Skeletal muscle tissue (tissue), 4 donors: ENCODE data around the gene HAS3. TPM values are rescaled to one million over a fixed set of nuclear protein-coding genes. Genes with fewer than 3 reads are reported as not detected.

Source experiments
- H3K27ac ChIP-seq: one replicate; pipeline ENCODE4 v1.7.0; 2013; ENCODE audit warnings: mild to moderate bottlenecking, low read depth, low read length, inconsistent platforms
- H3K27me3 ChIP-seq, 3 donors: one replicate each; pipeline ENCODE4 v1.7.0; 2013; ENCODE audit warnings: low read length in 3 of 3; ENCODE audit not compliant: control insufficient read depth in 3 of 3, insufficient read depth in 3 of 3
- H3K36me3 ChIP-seq, 3 donors: one replicate each; pipeline ENCODE4 v1.7.0; 2013; ENCODE audit warnings: low read length in 3 of 3; ENCODE audit not compliant: control insufficient read depth in 3 of 3, insufficient read depth in 3 of 3
- H3K4me1 ChIP-seq, 3 donors: one replicate each; pipeline ENCODE4 v1.7.0; 2013; ENCODE audit warnings: low read length in 3 of 3, mild to moderate bottlenecking in 3 of 3; ENCODE audit not compliant: control insufficient read depth in 3 of 3, insufficient read depth in 3 of 3
- H3K4me3 ChIP-seq, 3 donors: one replicate each; pipeline ENCODE4 v1.7.0; 2013; ENCODE audit warnings: low read length in 3 of 3
- H3K9ac ChIP-seq, 3 donors: one replicate each; pipeline ENCODE4 v1.7.0; 2013; ENCODE audit warnings: low read length in 3 of 3, mild to moderate bottlenecking in 3 of 3, moderate library complexity in 2 of 3, low read depth in 1 of 3
- H3K9me3 ChIP-seq, 3 donors: one replicate each; pipeline ENCODE4 v1.7.0; 2013; ENCODE audit warnings: low read length in 3 of 3; ENCODE audit not compliant: control insufficient read depth in 3 of 3
- total RNA-seq: library from RNA; depleted of rRNA; stranded (reverse); fragments of >200 nt; gene quantifications from one replicate; pipeline ENCODE4 v1.2.3, GENCODE V29; 2014
- donor health status: Osteomylitis.

Gene HAS3
- total RNA-seq, 1 donor from 2014 or later: under 0.01 TPM

GRCh38 chr16:69088684-69089083, 16.8 kb upstream of the HAS3 start:
- Histone ChIP-seq H3K4me3 (no peak overlapping the region), H3K27me3 (no peaks in the 10 kb centered on the region), H3K9ac (no peak overlapping the region), H3K36me3 (peaks cover 0 to 8% (median 7%) of the 10 kb centered on the region in 3 donors), H3K4me1 (peaks cover 0 to 10% (median 5%) of the 10 kb centered on the region in 3 donors), H3K9me3 (no peaks in the 10 kb centered on the region), H3K27ac (no peak overlapping the region)

- Histone ChIP-seq H3K4me1 (peaks cover 0 to 10% (median 5%) of the 10 kb centered on the region in 3 donors), H3K9ac (no peak overlapping the region), H3K9me3 (no peaks in the 10 kb centered on the region), H3K27me3 (no peaks in the 10 kb centered on the region), H3K4me3 (no peak overlapping the region), H3K36me3 (peaks cover 0 to 8% (median 3%) of the 10 kb centered on the region in 3 donors), H3K27ac (no peak overlapping the region)
Observed at GRCh38 chr16:69089091-69089910, 16.2 kb upstream of the HAS3 start.

DNA sequence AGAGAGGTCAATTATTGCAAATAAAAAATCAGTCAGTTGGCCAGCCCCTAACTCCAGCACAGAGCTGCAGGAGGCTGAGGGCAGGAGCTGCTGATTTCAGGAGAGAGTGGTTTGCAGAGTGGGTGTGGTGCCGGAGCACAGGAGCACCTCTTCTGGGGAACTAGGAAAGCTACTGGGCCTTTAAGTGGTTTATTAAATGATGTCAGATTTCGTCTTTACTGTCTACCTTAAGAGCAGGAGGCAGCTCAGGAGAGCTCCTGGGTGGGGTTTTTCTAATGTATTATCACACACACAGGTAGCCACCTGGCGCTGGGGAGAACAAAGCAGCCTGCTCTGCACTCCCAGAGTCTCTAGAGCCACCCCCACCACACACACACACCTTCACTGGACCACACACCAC, 11.5 kb upstream of the HAS3 start:
- Histone ChIP-seq H3K9ac (no peak overlapping the region), H3K27me3 (peaks cover 0 to 5% (median 3%) of the 10 kb centered on the region in 3 donors), H3K36me3 (no peaks in the 10 kb centered on the region), H3K4me3 (no peak overlapping the region), H3K27ac (no peak overlapping the region), H3K4me1 (peaks cover 0 to 9% (median under 1%) of the 10 kb centered on the region in 3 donors), H3K9me3 (no peaks in the 10 kb centered on the region)

DNA sequence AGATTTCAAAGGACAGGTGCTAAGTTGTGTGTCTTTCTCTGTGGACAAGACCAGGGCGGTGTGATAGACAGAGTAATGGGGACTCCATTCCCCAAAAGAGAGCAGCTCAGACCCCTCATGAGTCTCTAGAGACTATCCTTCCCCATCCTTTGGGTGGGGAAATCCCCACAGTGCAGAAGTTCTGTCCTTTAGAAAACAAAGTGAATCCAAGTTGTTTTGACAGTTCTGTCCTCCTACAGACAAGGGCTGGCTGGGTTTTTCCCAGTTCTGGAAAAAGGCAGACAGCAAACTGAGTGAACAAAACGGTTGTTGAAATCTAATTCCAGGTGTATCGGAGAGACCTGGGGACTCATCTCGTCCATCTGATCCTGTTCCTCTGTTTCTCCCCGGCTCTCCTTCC, 11.0 kb upstream of the HAS3 start:
- no peaks in the 10 kb centered on the region for H3K9me3 ChIP-seq
- H3K27ac ChIP-seq: no peak overlapping the region
- no peaks in the 10 kb centered on the region for H3K36me3 ChIP-seq
- H3K4me3 ChIP-seq: no peak overlapping the region
- H3K27me3 ChIP-seq: peaks cover 0 to 5% (median 3%) of the 10 kb centered on the region in 3 donors
- H3K4me1 ChIP-seq: peaks cover 0 to 4% (median 0%) of the 10 kb centered on the region in 3 donors
- no peak overlapping the region for H3K9ac ChIP-seq

GRCh38 chr16:69095193-69095592, 10.3 kb upstream of the HAS3 start:
- no peaks in the 10 kb centered on the region for H3K9me3 ChIP-seq
- H3K27ac ChIP-seq: no peak overlapping the region
- H3K4me1 ChIP-seq: no peaks in the 10 kb centered on the region
- no peaks in the 10 kb centered on the region for H3K36me3 ChIP-seq
- H3K4me3 ChIP-seq: no peak overlapping the region
- peaks cover 0 to 5% (median 3%) of the 10 kb centered on the region in 3 donors for H3K27me3 ChIP-seq
- no peak overlapping the region for H3K9ac ChIP-seq

DNA sequence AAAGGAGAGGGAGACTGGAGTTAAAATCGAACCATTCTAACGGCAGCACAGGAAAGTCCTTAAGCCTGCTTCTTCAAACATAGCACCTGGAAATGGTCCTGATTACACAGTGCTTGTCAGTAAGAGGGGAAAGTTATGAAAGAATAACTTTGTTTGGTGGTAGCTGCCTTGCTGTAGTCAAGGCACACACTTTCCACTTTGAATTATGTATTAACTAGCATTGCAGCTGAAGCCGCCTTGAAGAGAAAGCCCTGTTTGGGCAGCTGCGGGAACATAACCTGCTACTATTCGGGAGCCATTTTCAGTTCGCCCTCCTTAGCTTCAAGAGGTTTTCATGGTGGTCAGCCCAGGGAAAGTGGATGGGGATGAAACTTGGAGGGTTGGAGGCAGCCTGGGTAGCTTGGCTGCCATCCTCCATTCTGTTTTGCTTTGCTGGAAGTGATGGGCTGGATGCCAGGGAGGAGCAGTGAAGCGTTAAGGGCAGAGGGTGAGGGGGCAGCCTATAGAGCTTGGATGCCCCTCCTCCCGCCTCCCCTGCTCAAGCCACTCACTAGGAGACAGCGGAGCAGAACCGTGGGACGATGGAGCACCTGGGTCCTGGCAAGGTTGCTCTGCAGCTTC, 5.3 kb upstream of the HAS3 start:
- Histone ChIP-seq H3K4me3 (no peak overlapping the region), H3K27me3 (peaks cover 0 to 5% (median 3%) of the 10 kb centered on the region in 3 donors), H3K9ac (no peak overlapping the region), H3K36me3 (no peaks in the 10 kb centered on the region), H3K4me1 (peaks cover 0 to under 1% (median 0%) of the 10 kb centered on the region in 3 donors), H3K9me3 (no peaks in the 10 kb centered on the region), H3K27ac (no peak overlapping the region)

GRCh38 chr16:69106491-69107315, 1.2 kb downstream of the HAS3 start:
- H3K27ac ChIP-seq: no peak overlapping the region
- peaks cover 3 to 17% (median 4%) of the 10 kb centered on the region in 3 donors for H3K27me3 ChIP-seq
- peak overlapping the region; percentile 59 to 74 (median 62) for H3K4me3 ChIP-seq
- no peaks in the 10 kb centered on the region for H3K9me3 ChIP-seq
- peak overlapping the region; percentile 33 to 70 (median 38) for H3K9ac ChIP-seq
- H3K36me3 ChIP-seq: peaks cover 5 to 15% (median 13%) of the 10 kb centered on the region in 3 donors
- H3K4me1 ChIP-seq: peaks cover 25 to 35% (median 26%) of the 10 kb centered on the region in 3 donors

DNA sequence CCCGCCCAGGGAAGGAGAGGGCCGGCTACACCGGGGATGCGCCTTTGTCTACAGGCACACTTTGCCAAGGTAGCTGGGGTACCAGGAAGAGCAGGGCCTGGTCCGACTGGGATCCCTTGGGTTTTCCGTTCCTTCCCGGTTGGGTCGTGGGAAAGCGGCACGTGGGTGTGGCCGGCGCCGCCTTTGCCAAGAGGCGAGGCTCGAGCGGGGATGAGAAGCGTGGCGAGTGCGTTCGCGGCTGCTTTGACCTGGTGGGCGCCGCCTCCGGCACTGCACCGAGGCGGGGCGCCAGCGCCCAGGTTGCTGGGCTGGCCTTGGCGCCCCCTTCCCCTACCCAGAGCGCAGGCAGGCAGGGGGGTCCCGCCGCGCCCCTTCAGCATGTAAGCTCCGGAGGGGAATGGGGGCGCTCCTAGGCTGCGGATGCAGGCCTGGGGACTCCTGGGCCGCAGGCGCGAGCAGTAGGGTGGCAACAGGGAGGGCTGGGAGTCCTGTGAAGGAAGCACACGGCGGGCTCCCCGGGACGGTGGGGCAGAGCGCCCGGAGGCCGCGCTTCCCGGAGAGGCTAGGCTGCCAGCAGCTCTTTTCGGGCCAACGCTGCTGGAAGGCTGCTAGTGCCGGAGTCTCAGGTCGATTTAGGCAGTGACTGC, 2.0 kb downstream of the HAS3 start:
- no peaks in the 10 kb centered on the region for H3K9me3 ChIP-seq
- H3K27me3 ChIP-seq: peaks cover 3 to 17% (median 4%) of the 10 kb centered on the region in 3 donors
- H3K36me3 ChIP-seq: peaks cover 5 to 16% (median 15%) of the 10 kb centered on the region in 3 donors
- peak overlapping the region; percentile 59 to 74 (median 62) for H3K4me3 ChIP-seq
- H3K9ac ChIP-seq: peak overlapping the region in 2 of 3 donors; percentile 38 to 70
- no peak overlapping the region for H3K27ac ChIP-seq
- H3K4me1 ChIP-seq: peaks cover 25 to 41% (median 32%) of the 10 kb centered on the region in 3 donors
